IMR-90 (cell line): ENCODE results near the gene CLDN25. TPM values are rescaled to one million over a fixed set of nuclear protein-coding genes. Genes with fewer than 3 reads are reported as not detected.

Experiments
- ATAC-seq: fragments of 200-7000 bp; cut with Tn5 transposase; 2 replicates; pipeline ENCODE4 v1.9.1; 2020; ENCODE audit warnings: low read depth, mild to moderate bottlenecking, moderate library complexity
- BruUV-seq: library from RNA; stranded (reverse); fragments of 400-500 nt; replicated peaks from 2 replicates; lab custom pipeline; 2021; lab: Mats Ljungman, UMichigan
- CTCF ChIA-PET: fragments of 300-600 bp; formaldehyde crosslinking; extraction: SDS; loops from one replicate; lab custom pipeline; 2021; ENCODE audit warnings: antibody characterized with exemption; lab: Yijun Ruan, JAX
- POLR2A ChIA-PET: fragments of 300-600 bp; sonication (Branson Sonifier 250); formaldehyde crosslinking; loops from one replicate; lab custom pipeline; 2022; ENCODE audit warnings: antibody characterized with exemption; ENCODE audit not compliant: unreplicated experiment; lab: Charles Lee
- DNase-seq: peaks from one replicate; pipeline ENCODE4 v3.0.0; 2013
- H2AFZ ChIP-seq: replicated peaks from 2 replicates; pipeline ENCODE3; 2013; ENCODE audit warnings: low read length, mild to moderate bottlenecking; ENCODE audit not compliant: poor library complexity
- H2AK5ac ChIP-seq: 2 replicates; pipeline ENCODE4 v1.6.1; 2013; ENCODE audit warnings: low read depth, low read length, inconsistent platforms
- H2AK9ac ChIP-seq: replicated peaks from 2 replicates; pipeline ENCODE3; 2013; ENCODE audit warnings: mild to moderate bottlenecking, low read depth, low read length, moderate library complexity; ENCODE audit not compliant: poor library complexity
- H2BK120ac ChIP-seq: 2 replicates; pipeline ENCODE4 v1.6.1; 2013; ENCODE audit warnings: low read depth, low read length, inconsistent platforms
- H2BK15ac ChIP-seq: 3 replicates; pipeline ENCODE4 v1.6.1; 2013; ENCODE audit warnings: low read depth, low read length, inconsistent platforms
- H2BK20ac ChIP-seq: 2 replicates; pipeline ENCODE4 v1.6.1; 2013; ENCODE audit warnings: low read depth, mild to moderate bottlenecking, inconsistent platforms, low read length, moderate library complexity
- H2BK5ac ChIP-seq: 2 replicates; pipeline ENCODE4 v1.6.1; 2013; ENCODE audit warnings: mild to moderate bottlenecking, low read depth, low read length, inconsistent platforms; ENCODE audit not compliant: poor library complexity, severe bottlenecking
- H3K14ac ChIP-seq: replicated peaks from 2 replicates; pipeline ENCODE4 v1.6.1; 2013; ENCODE audit warnings: low read depth, low read length, inconsistent platforms
- H3K18ac ChIP-seq: 2 replicates; pipeline ENCODE4 v1.6.1; 2013; ENCODE audit warnings: low read depth, low read length, control low read depth
- H3K23ac ChIP-seq: 2 replicates; pipeline ENCODE4 v1.6.1; 2013; ENCODE audit warnings: low read depth, low read length, inconsistent platforms
- H3K27ac ChIP-seq: 2 replicates; pipeline ENCODE4 v1.5.1; 2013; ENCODE audit warnings: mild to moderate bottlenecking, control low read depth, low read length; ENCODE audit not compliant: insufficient read depth
- H3K27me3 ChIP-seq: 2 replicates; pipeline ENCODE4 v1.6.1; 2013; ENCODE audit warnings: low read length; ENCODE audit not compliant: control insufficient read depth, insufficient read depth
- H3K36me3 ChIP-seq: 2 replicates; pipeline ENCODE4 v1.6.1; 2013; ENCODE audit warnings: low read length, mixed read lengths; ENCODE audit not compliant: control insufficient read depth, insufficient read depth
- H3K4ac ChIP-seq: 2 replicates; pipeline ENCODE4 v1.6.1; 2013; ENCODE audit warnings: low read depth, low read length, inconsistent platforms
- H3K4me1 ChIP-seq: 2 replicates; pipeline ENCODE4 v1.6.1; 2013; ENCODE audit warnings: low read length, mixed read lengths; ENCODE audit not compliant: control insufficient read depth, insufficient read depth
- H3K4me2 ChIP-seq: 2 replicates; pipeline ENCODE4 v1.6.1; 2013; ENCODE audit warnings: low read depth, mild to moderate bottlenecking, control low read depth, low read length, moderate library complexity
- H3K4me3 ChIP-seq: 2 replicates; pipeline ENCODE4 v1.5.1; 2013; ENCODE audit warnings: low read depth, mild to moderate bottlenecking, control low read depth, low read length, moderate library complexity; ENCODE audit not compliant: insufficient read depth
- H3K56ac ChIP-seq: 2 replicates; pipeline ENCODE4 v1.6.1; 2013; ENCODE audit warnings: low read length, inconsistent platforms; ENCODE audit not compliant: insufficient read depth; ENCODE audit errors: extremely low read depth
- H3K79me1 ChIP-seq, 2 experiments: 2 replicates each; pipeline ENCODE4 v1.6.1; 2013; ENCODE audit warnings: low read length in 2 of 2, inconsistent platforms in 1 of 2, low read depth in 1 of 2
- H3K9ac ChIP-seq: 2 replicates; pipeline ENCODE4 v1.6.1; 2013; ENCODE audit warnings: low read depth, low read length, control low read depth
- H3K9me1 ChIP-seq: 2 replicates; pipeline ENCODE4 v1.6.1; 2013; ENCODE audit warnings: low read length, inconsistent platforms; ENCODE audit not compliant: insufficient read depth
- H3K9me3 ChIP-seq: 2 replicates; pipeline ENCODE4 v1.6.1; 2013; ENCODE audit warnings: low read length; ENCODE audit not compliant: control insufficient read depth, insufficient read depth
- H4K20me1 ChIP-seq: 2 replicates; pipeline ENCODE4 v1.6.1; 2013; ENCODE audit warnings: low read length, inconsistent platforms; ENCODE audit not compliant: insufficient read depth
- H4K5ac ChIP-seq: 2 replicates; pipeline ENCODE4 v1.6.1; 2013; ENCODE audit warnings: mild to moderate bottlenecking, low read depth, low read length, control low read depth
- H4K8ac ChIP-seq, 2 experiments: 2 replicates each; pipeline ENCODE4 v1.6.1; 2013; ENCODE audit warnings: low read depth in 2 of 2, low read length in 2 of 2, control low read depth in 1 of 2, inconsistent platforms in 1 of 2
- H4K91ac ChIP-seq: 2 replicates; pipeline ENCODE4 v1.6.1; 2013; ENCODE audit warnings: low read depth, low read length, inconsistent platforms; ENCODE audit not compliant: insufficient read depth
- BHLHE40 ChIP-seq: fragments of 150-350 bp; IDR thresholded peaks from 2 replicates; pipeline ENCODE4 v1.6.1; 2016; ENCODE audit warnings: mild to moderate bottlenecking, low read depth, low read length
- CEBPB ChIP-seq: IDR thresholded peaks from 2 replicates; pipeline ENCODE4 v1.6.1; 2012; ENCODE audit warnings: low read depth, low read length, improper control_type of control experiment
- CHD1 ChIP-seq: IDR thresholded peaks from 2 replicates; pipeline ENCODE4 v1.6.1; 2012; ENCODE audit warnings: low read depth, low read length, improper control_type of control experiment
- CTCF ChIP-seq: conservative IDR thresholded peaks from 2 replicates; pipeline ENCODE4 v1.5.1; 2012; ENCODE audit warnings: mild to moderate bottlenecking, low read depth, low read length, improper control_type of control experiment
- ELK1 ChIP-seq: fragments of 150-350 bp; IDR thresholded peaks from 2 replicates; pipeline ENCODE4 v1.6.1; 2016; ENCODE audit warnings: low read depth, mild to moderate bottlenecking, low read length, moderate library complexity, borderline replicate concordance
- FOS ChIP-seq: fragments of 150-350 bp; IDR thresholded peaks from 2 replicates; pipeline ENCODE4 v1.6.1; 2016; ENCODE audit warnings: low read depth, low read length
- MAFK ChIP-seq: IDR thresholded peaks from 2 replicates; pipeline ENCODE4 v1.6.1; 2012; ENCODE audit warnings: low read depth, low read length, improper control_type of control experiment
- MAZ ChIP-seq: IDR thresholded peaks from 2 replicates; pipeline ENCODE4 v1.6.1; 2012; ENCODE audit warnings: low read depth, mild to moderate bottlenecking, low read length, improper control_type of control experiment, moderate library complexity, borderline replicate concordance
- MXI1 ChIP-seq: IDR thresholded peaks from 2 replicates; pipeline ENCODE4 v1.6.1; 2012; ENCODE audit warnings: low read depth, mild to moderate bottlenecking, low read length, moderate library complexity, borderline replicate concordance
- NFE2L2 ChIP-seq: fragments of 150-350 bp; IDR thresholded peaks from 2 replicates; pipeline ENCODE4 v1.6.1; 2016; ENCODE audit warnings: low read depth, mild to moderate bottlenecking, low read length
- POLR2A ChIP-seq: IDR thresholded peaks from 2 replicates; pipeline ENCODE4 v1.6.1; 2012; ENCODE audit warnings: mild to moderate bottlenecking, low read depth, low read length
- RAD21 ChIP-seq: IDR thresholded peaks from 2 replicates; pipeline ENCODE4 v1.6.1; 2012; ENCODE audit warnings: low read length, improper control_type of control experiment
- RCOR1 ChIP-seq: IDR thresholded peaks from 2 replicates; pipeline ENCODE4 v1.6.1; 2012; ENCODE audit warnings: mild to moderate bottlenecking, low read length, improper control_type of control experiment; ENCODE audit not compliant: insufficient replicate concordance
- RFX5 ChIP-seq: IDR thresholded peaks from 2 replicates; pipeline ENCODE4 v1.8.0; 2012; ENCODE audit warnings: low read depth, mild to moderate bottlenecking, low read length, moderate library complexity
- SMC3 ChIP-seq: fragments of 150-350 bp; IDR thresholded peaks from 2 replicates; pipeline ENCODE4 v1.6.1; 2016; ENCODE audit warnings: low read depth, mild to moderate bottlenecking, antibody characterized with exemption, low read length, moderate library complexity
- USF2 ChIP-seq: fragments of 150-350 bp; IDR thresholded peaks from 2 replicates; pipeline ENCODE4 v1.6.1; 2017; ENCODE audit warnings: mild to moderate bottlenecking, antibody characterized with exemption, low read length, low read depth
- dilution Hi-C: fragments of 300-500 bp; cut with HindIII; formaldehyde crosslinking; loops from one replicate; pipeline ENCODE4 v1.14.3; 2018; ENCODE audit warnings: low sequenced_read_pairs; ENCODE audit not compliant: unreplicated experiment
- in situ Hi-C: fragments of 300-500 bp; cut with MboI; formaldehyde crosslinking; loops from 3 replicates; pipeline ENCODE4 v1.14.3; 2019; ENCODE audit warnings: low sequenced_read_pairs, inconsistent platforms, mixed read lengths
- intact Hi-C: fragments of 100-400 bp; cut with micrococcal nuclease; formaldehyde crosslinking; loops from 2 replicates; pipeline ENCODE4 v1.10.0; 2022
- polyA plus RNA-seq, 3 experiments: library from polyadenylated mRNA; depleted of rRNA; stranded (reverse); fragments of >200 nt; gene quantifications; 2 replicates each; pipeline ENCODE4 v1.2.3, GENCODE V29; 2012; ENCODE audit warnings: low replicate concordance in 1 of 3
- total RNA-seq: library from RNA; depleted of rRNA; stranded (reverse); fragments of >200 nt; gene quantifications from 2 replicates; pipeline ENCODE4 v1.2.3, GENCODE V29; 2012

CLDN25 gene
- total and polyA plus RNA-seq, 2 of the 4 experiments (the other 2 are of a cell fraction): not detected

GRCh38 chr11:113814181-113814580 is 34.6 kb downstream of the CLDN25 start:
- Histone ChIP-seq H3K18ac (no peak overlapping the region), H3K23ac (no peak overlapping the region), H2BK15ac (no peak overlapping the region), H3K79me1 (no peaks in the 10 kb centered on the region), H3K27me3 (no peaks in the 10 kb centered on the region), H3K9me1 (no peaks in the 10 kb centered on the region), H4K8ac (no peak overlapping the region), H4K20me1 (no peaks in the 10 kb centered on the region), H3K9ac (no peak overlapping the region), H3K56ac (no peak overlapping the region), H3K4me1 (no peaks in the 10 kb centered on the region), H2BK20ac (no peak overlapping the region), H2BK120ac (no peak overlapping the region), H2AK5ac (no peak overlapping the region), H2BK5ac (no peak overlapping the region), H3K9me3 (no peaks in the 10 kb centered on the region), H3K4me2 (no peak overlapping the region), H2AFZ (no peak overlapping the region), H3K27ac (no peak overlapping the region), H3K36me3 (peaks cover 3% of the 10 kb centered on the region; the same call in 1 of the 2 replicates), H3K14ac (no peak overlapping the region), H3K4me3 (no peak overlapping the region), H3K4ac (no peak overlapping the region), H4K5ac (no peak overlapping the region), H2AK9ac (no peak overlapping the region), H4K91ac (no peak overlapping the region)
- TF ChIP-seq MAZ: no peak
- no peak for TF ChIP-seq CHD1
- no peak for TF ChIP-seq ELK1
- no peak for TF ChIP-seq RFX5
- TF ChIP-seq FOS: no peak
- TF ChIP-seq SMC3: no peak
- no peak for TF ChIP-seq CTCF
- no peak for TF ChIP-seq USF2
- TF ChIP-seq NFE2L2: no peak
- TF ChIP-seq RCOR1: no peak
- TF ChIP-seq MAFK: no peak
- TF ChIP-seq MXI1: no peak
- no peak for TF ChIP-seq BHLHE40
- TF ChIP-seq CEBPB: no peak
- TF ChIP-seq POLR2A: no peak
- TF ChIP-seq RAD21: no peak
- ChIA-PET CTCF (interaction anchor here (1.3 kb wide), 1 partner anchor 8 kb away, joined by 6 read pairs; no protein-coding TSS in a partner anchor), POLR2A (no interaction called here)
- BruUV-seq: no TSS peak
- DNase-seq (no peak), ATAC-seq (no peak)
- intact Hi-C loops (no loop called here), in situ Hi-C loops (no loop called here), dilution Hi-C loops (no loop called here)
